GM19023 (cell line): ENCODE results near the gene VAMP3.

Experiments used
- ATAC-seq: cut with Tn5 transposase; IDR thresholded peaks from one replicate; pipeline ENCODE4 v1.9.1; 2021; ENCODE audit warnings: mild to moderate bottlenecking, moderate library complexity; ENCODE audit not compliant: unreplicated experiment

Gene VAMP3

GRCh38 chr1:7810395-7810794 is 39.3 kb downstream of the VAMP3 start:
- ATAC-seq, result no peak

- no peak for ATAC-seq
These were observed 40.4 kb downstream of the VAMP3 start for GRCh38 chr1:7811476-7811875.

- no peak for ATAC-seq
These were observed 42.7 kb downstream of the VAMP3 start for GRCh38 chr1:7813677-7814373.

- no peak for ATAC-seq
These were observed 50.2 kb downstream of the VAMP3 start for GRCh38 chr1:7821282-7821681.

GRCh38 chr1:7824701-7825100 is 53.6 kb downstream of the VAMP3 start:
- ATAC-seq, result no peak

- no peak for ATAC-seq
These were observed 55.3 kb downstream of the VAMP3 start for GRCh38 chr1:7826363-7826762.

GRCh38 chr1:7827126-7827955 is 56.2 kb downstream of the VAMP3 start:
- no peak for ATAC-seq
